ENCODE measurements around the gene TEAD1. TPM values are rescaled to one million over a fixed set of nuclear protein-coding genes. Genes with fewer than 3 reads are reported as not detected.

Gene TEAD1
- total and polyA plus RNA-seq, 2 donors (not counting 3 experiments of a cell fraction or from before 2014, with no cell fraction given), result 15.3 to 49.0 TPM

- Histone ChIP-seq H3K4me3 (replicated peaks in 1 of 3; ENCODE audit: insufficient read depth in 1 of 3, low read depth in 1 of 3, low read length in 3 of 3) (no peak overlapping the region), H3K36me3 (ENCODE audit: control insufficient read depth in 2 of 2, extremely low read depth in 1 of 2, insufficient read depth in 2 of 2, low read length in 2 of 2) (peaks cover 0 to 2% of the 10 kb centered on the region in 2 experiments), H3K27ac (ENCODE audit: insufficient read depth, low read depth, low read length) (no peak overlapping the region), H3K9me3 (replicated peaks; ENCODE audit: control insufficient read depth, insufficient read depth, low read length) (no peaks in the 10 kb centered on the region), H2AFZ (ENCODE audit: low read depth, low read length) (no peak overlapping the region), H3K9me1 (replicated peaks; ENCODE audit: control insufficient read depth, extremely low read depth, insufficient read depth, low read length) (no peaks in the 10 kb centered on the region), H4K20me1 (replicated peaks; ENCODE audit: control insufficient read depth, extremely low read depth, insufficient read depth, low read length) (no peaks in the 10 kb centered on the region), H3K4me1 (ENCODE audit: control insufficient read depth, extremely low read depth, insufficient read depth, low read length) (no peaks in the 10 kb centered on the region), H3K4me2 (ENCODE audit: insufficient read depth, low read length) (no peak overlapping the region), H3K27me3 (ENCODE audit: control insufficient read depth in 2 of 2, insufficient read depth in 2 of 2, low read length in 2 of 2) (no peaks in the 10 kb centered on the region), H3K79me2 (ENCODE audit: control insufficient read depth, insufficient read depth, low read length) (no peaks in the 10 kb centered on the region), H3K9ac (replicated peaks; ENCODE audit: extremely low read depth, insufficient read depth, low read length) (no peak overlapping the region)
- dilution Hi-C loops (cut with MboI; ENCODE audit: extremely low pct_ligation_motif_present, low sequenced_read_pairs) (no loop called here), intact Hi-C loops (cut with micrococcal nuclease) (no loop called here)
- BruUV-seq (replicated peaks), result no TSS peak
- DNase-seq (ENCODE audit: low read depth, low spot score) (no peak), FAIRE-seq (no peak)
- POLR2A ChIA-PET, result no interaction called here
- CTCF ChIA-PET, result interaction anchor here (1.0 to 1.4 kb wide), 2 partner anchors 45 to 587 kb away, joined by 3 read pairs; no protein-coding TSS in a partner anchor
- TF ChIP-seq POLR2AphosphoS5 (IDR thresholded peaks at IDR 0.05; ENCODE audit: insufficient read depth, low read depth, low read length), result no peak
- TF ChIP-seq MAX (IDR thresholded peaks at IDR 0.05; ENCODE audit: insufficient read depth, insufficient read length), result no peak
- TF ChIP-seq MYC (IDR thresholded peaks at IDR 0.05; ENCODE audit: low read depth, low read length), result no peak
- TF ChIP-seq FOS (IDR thresholded peaks at IDR 0.05; ENCODE audit: borderline replicate concordance, insufficient read depth, low read length), result no peak
- no peak for TF ChIP-seq POLR2A (IDR thresholded peaks at IDR 0.05; ENCODE audit: low read depth, low read length)
These were observed 244.4 kb downstream of the TEAD1 start for GRCh38 chr11:12918667-12919066.

- intact Hi-C loops (cut with micrococcal nuclease) (no loop called here), dilution Hi-C loops (cut with MboI; ENCODE audit: extremely low pct_ligation_motif_present, low sequenced_read_pairs) (no loop called here)
- no peaks in the 10 kb centered on the region for H3K4me1 ChIP-seq (ENCODE audit: control insufficient read depth, extremely low read depth, insufficient read depth, low read length)
- H3K4me2 ChIP-seq (ENCODE audit: insufficient read depth, low read length), result no peak overlapping the region
- H3K4me3 ChIP-seq (replicated peaks in 1 of 3; ENCODE audit: insufficient read depth in 1 of 3, low read depth in 1 of 3, low read length in 3 of 3), result no peak overlapping the region
- H3K27ac ChIP-seq (ENCODE audit: insufficient read depth, low read depth, low read length), result no peak overlapping the region
- ChIA-PET CTCF (interaction anchor here (1.1 to 1.2 kb wide), 2 partner anchors 41 to 621 kb away, joined by 3 read pairs; no protein-coding TSS in a partner anchor), POLR2A (no interaction called here)
- H3K9ac ChIP-seq (replicated peaks; ENCODE audit: extremely low read depth, insufficient read depth, low read length), result no peak overlapping the region
- no peaks in the 10 kb centered on the region for H4K20me1 ChIP-seq (replicated peaks; ENCODE audit: control insufficient read depth, extremely low read depth, insufficient read depth, low read length)
- no peaks in the 10 kb centered on the region for H3K79me2 ChIP-seq (ENCODE audit: control insufficient read depth, insufficient read depth, low read length)
- FAIRE-seq (no peak), DNase-seq (ENCODE audit: low read depth, low spot score) (no peak)
- no peaks in the 10 kb centered on the region for H3K27me3 ChIP-seq (ENCODE audit: control insufficient read depth in 2 of 2, insufficient read depth in 2 of 2, low read length in 2 of 2)
- H3K9me3 ChIP-seq (replicated peaks; ENCODE audit: control insufficient read depth, insufficient read depth, low read length), result no peaks in the 10 kb centered on the region
- no peaks in the 10 kb centered on the region for H3K9me1 ChIP-seq (replicated peaks; ENCODE audit: control insufficient read depth, extremely low read depth, insufficient read depth, low read length)
- H2AFZ ChIP-seq (ENCODE audit: low read depth, low read length), result no peak overlapping the region
- peaks cover 0 to 6% of the 10 kb centered on the region in 2 experiments for H3K36me3 ChIP-seq (ENCODE audit: control insufficient read depth in 2 of 2, extremely low read depth in 1 of 2, insufficient read depth in 2 of 2, low read length in 2 of 2)
- TF ChIP-seq FOS (IDR thresholded peaks at IDR 0.05; ENCODE audit: borderline replicate concordance, insufficient read depth, low read length), result no peak
- TF ChIP-seq GATA2 (IDR thresholded peaks at IDR 0.05; ENCODE audit: insufficient read depth, insufficient read length, low read depth, low read length), result no peak
- TF ChIP-seq MYC (IDR thresholded peaks at IDR 0.05; ENCODE audit: low read depth, low read length), result no peak
- TF ChIP-seq POLR2A (IDR thresholded peaks at IDR 0.05; ENCODE audit: low read depth, low read length), result no peak
- no peak for TF ChIP-seq MAX (IDR thresholded peaks at IDR 0.05; ENCODE audit: insufficient read depth, insufficient read length)
- TF ChIP-seq POLR2AphosphoS5 (IDR thresholded peaks at IDR 0.05; ENCODE audit: insufficient read depth, low read depth, low read length), result no peak
- TF ChIP-seq EZH2 (IDR thresholded peaks at IDR 0.05; ENCODE audit: borderline replicate concordance, low read depth, low read length, severe bottlenecking), result no peak
- no peak for TF ChIP-seq CTCF (IDR thresholded peaks at IDR 0.05; ENCODE audit: extremely low read depth in 1 of 2, insufficient read depth in 1 of 2, low read depth in 1 of 2, low read length in 2 of 2)
- no peak for TF ChIP-seq JUN (IDR thresholded peaks at IDR 0.05; ENCODE audit: borderline replicate concordance, insufficient read depth, insufficient read length, low read depth)
- BruUV-seq (replicated peaks), result no TSS peak
These were observed 248.2 kb downstream of the TEAD1 start for GRCh38 chr11:12922418-12922817.
